ENCODE data around the gene SCFD2. TPM values are rescaled to one million over a fixed set of nuclear protein-coding genes. Genes with fewer than 3 reads are reported as not detected.

The SCFD2 gene
- total RNA-seq, 1 donor from 2014 or later: 13.2 TPM

GRCh38 chr4:53026233-53026632 is 339.6 kb downstream of the SCFD2 start:
- no peaks in the 10 kb centered on the region for H3K27me3 ChIP-seq (ENCODE audit: low read depth)
- no peak overlapping the region for H3K27ac ChIP-seq
- ATAC-seq (no peak), DNase-seq (no peak)
- H3K4me1 ChIP-seq: no peaks in the 10 kb centered on the region
- H3K4me3 ChIP-seq: no peak overlapping the region
- intact Hi-C loops (cut with DNase I): no loop called here
- no peaks in the 10 kb centered on the region for H3K36me3 ChIP-seq
- TF ChIP-seq, protein P1, sequence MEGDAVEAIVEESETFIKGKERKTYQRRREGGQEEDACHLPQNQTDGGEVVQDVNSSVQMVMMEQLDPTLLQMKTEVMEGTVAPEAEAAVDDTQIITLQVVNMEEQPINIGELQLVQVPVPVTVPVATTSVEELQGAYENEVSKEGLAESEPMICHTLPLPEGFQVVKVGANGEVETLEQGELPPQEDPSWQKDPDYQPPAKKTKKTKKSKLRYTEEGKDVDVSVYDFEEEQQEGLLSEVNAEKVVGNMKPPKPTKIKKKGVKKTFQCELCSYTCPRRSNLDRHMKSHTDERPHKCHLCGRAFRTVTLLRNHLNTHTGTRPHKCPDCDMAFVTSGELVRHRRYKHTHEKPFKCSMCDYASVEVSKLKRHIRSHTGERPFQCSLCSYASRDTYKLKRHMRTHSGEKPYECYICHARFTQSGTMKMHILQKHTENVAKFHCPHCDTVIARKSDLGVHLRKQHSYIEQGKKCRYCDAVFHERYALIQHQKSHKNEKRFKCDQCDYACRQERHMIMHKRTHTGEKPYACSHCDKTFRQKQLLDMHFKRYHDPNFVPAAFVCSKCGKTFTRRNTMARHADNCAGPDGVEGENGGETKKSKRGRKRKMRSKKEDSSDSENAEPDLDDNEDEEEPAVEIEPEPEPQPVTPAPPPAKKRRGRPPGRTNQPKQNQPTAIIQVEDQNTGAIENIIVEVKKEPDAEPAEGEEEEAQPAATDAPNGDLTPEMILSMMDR (IDR thresholded peaks at IDR 0.05): no peak
- no peaks in the 10 kb centered on the region for H3K9me3 ChIP-seq

GRCh38 chr4:53023677-53024299 is 342.1 kb downstream of the SCFD2 start:
- no peak overlapping the region for H3K4me3 ChIP-seq
- TF ChIP-seq, protein P1 (IDR thresholded peaks at IDR 0.05): no peak
- H3K27ac ChIP-seq: no peak overlapping the region
- ATAC-seq (no peak), DNase-seq (no peak)
- no peaks in the 10 kb centered on the region for H3K9me3 ChIP-seq
- H3K36me3 ChIP-seq: no peaks in the 10 kb centered on the region
- no peaks in the 10 kb centered on the region for H3K4me1 ChIP-seq
- H3K27me3 ChIP-seq (ENCODE audit: low read depth): no peaks in the 10 kb centered on the region
- intact Hi-C loops (cut with DNase I): no loop called here

DNA sequence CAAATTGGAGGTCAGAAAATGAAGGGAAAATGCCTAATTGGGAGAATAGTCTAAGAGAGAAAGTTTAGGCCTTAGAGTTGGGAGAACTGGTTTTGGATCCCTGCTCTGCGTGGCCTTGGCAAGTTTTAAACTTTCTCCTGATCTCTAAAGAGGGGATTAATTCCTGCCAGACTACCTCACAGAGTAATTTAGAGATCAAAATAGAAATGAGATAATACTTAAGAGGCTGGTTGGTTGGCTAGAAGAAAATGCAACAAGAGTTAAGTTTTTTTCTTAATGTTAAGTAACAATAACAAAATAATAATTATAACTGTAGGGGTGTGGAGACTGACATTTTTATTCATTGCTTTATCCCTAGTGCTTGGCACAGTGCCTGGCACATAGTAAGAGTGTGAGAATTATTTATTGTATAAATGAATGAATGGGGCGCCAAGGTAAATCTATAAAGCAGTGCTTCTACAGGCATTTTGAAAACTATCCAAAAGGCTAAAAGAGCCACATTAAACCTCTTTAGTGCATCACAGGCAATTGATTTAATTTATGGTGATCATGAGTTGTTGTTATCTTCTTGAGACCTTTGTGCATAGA is 343.3 kb downstream of the SCFD2 start:
- no peak overlapping the region for H3K27ac ChIP-seq

GRCh38 chr4:53021754-53022512 is 343.9 kb downstream of the SCFD2 start:
- Histone ChIP-seq H3K27me3 (ENCODE audit: low read depth) (no peaks in the 10 kb centered on the region), H3K27ac (no peak overlapping the region), H3K9me3 (no peaks in the 10 kb centered on the region), H3K4me1 (no peaks in the 10 kb centered on the region), H3K36me3 (no peaks in the 10 kb centered on the region), H3K4me3 (no peak overlapping the region)
- TF ChIP-seq, protein P1 (IDR thresholded peaks at IDR 0.05): no peak
- no peak for ATAC-seq
- intact Hi-C loops (cut with DNase I): no loop called here
- no peak for DNase-seq

More for the DNA sequence above, 343.3 kb downstream of the SCFD2 start:
- Histone ChIP-seq H3K27me3 (ENCODE audit: low read depth) (no peaks in the 10 kb centered on the region), H3K4me3 (no peak overlapping the region), H3K36me3 (no peaks in the 10 kb centered on the region), H3K4me1 (no peaks in the 10 kb centered on the region), H3K9me3 (no peaks in the 10 kb centered on the region)
- ATAC-seq (no peak), DNase-seq (no peak)
- intact Hi-C loops (cut with DNase I): no loop called here
- TF ChIP-seq, protein P1 (IDR thresholded peaks at IDR 0.05): no peak

DNA sequence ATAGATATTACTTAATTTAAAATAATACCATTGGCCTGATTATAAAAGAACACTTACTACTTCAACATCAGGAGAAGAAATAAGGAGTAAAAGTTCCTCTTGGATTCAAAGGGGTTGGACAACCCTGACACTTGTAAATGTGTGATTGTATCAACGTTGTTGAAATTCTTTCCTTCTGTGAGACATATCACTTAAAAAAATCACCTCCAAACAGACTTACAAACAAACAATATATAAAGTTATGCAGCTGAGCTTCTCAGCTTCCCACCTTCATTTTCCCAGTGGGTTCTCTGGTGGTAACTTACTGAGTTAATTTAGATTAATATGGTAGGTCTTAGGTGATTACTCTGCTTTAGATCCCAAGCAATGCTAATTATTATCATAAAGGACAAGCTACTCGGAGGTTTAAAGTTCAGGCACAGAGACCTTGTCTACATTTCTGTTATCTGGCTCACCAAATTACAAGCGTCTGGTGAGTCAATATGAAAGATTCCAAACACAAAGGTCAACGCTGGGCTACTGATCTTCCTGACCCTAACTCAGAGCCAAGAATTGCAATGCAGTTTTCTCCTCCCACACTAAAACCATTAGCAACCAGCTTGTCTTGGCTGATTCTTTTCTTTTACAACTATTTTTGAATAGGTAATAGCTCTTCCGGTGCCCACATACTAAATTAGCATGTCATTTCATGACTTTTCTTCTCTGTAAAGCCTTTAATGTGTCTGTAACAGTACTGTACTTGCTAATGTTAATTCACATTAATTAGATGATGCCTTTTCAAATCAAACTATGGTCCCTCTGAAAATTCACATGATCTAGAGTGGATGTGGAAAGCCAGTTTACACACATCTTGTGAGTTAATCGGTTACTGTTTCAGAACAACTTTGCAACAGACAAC is 346.1 kb downstream of the SCFD2 start:
- H3K4me1 ChIP-seq: no peaks in the 10 kb centered on the region
- ATAC-seq (peak in 1 of 2 donors; percentile 43), DNase-seq (no peak)
- no peaks in the 10 kb centered on the region for H3K27me3 ChIP-seq (ENCODE audit: low read depth)
- no peak overlapping the region for H3K27ac ChIP-seq
- TF ChIP-seq, protein P1 (IDR thresholded peaks at IDR 0.05): no peak
- intact Hi-C loops (cut with DNase I): no loop called here
- H3K36me3 ChIP-seq: no peaks in the 10 kb centered on the region
- H3K9me3 ChIP-seq: no peaks in the 10 kb centered on the region
- H3K4me3 ChIP-seq: no peak overlapping the region

Data from lower lobe of right lung (tissue), 2 donors.